ENCODE data around the gene HIPK4.

DNA sequence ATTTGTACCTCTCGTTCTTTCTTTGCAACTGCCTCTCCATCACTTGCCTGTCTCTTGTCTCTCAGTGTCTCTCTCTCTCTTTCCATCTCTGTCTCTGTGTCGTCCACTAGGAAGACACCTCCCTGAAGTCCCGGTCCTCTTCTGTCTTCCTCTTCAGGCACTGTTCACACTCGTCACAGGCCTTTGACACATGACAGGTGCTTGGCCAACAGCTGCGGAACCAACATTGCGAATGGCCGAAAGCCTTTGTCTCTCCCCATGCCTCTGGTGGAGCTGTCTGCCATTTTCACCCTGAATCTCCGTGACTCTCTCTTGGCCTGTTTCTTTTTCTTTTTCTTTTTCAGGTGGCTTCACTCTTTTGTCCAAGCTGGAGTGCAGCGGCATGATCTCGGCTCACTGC is 2.8 kb downstream of the HIPK4 start:
- no peak for TF ChIP-seq CTCF (conservative IDR thresholded peaks at IDR 0.05; ENCODE audit: low read depth in 2 of 2)
- TF ChIP-seq JUNB (IDR thresholded peaks at IDR 0.05; ENCODE audit: unreplicated experiment), result no peak
- no peak for TF ChIP-seq STAT1 (IDR thresholded peaks at IDR 0.05; ENCODE audit: unreplicated experiment)
- no peak for TF ChIP-seq ETS1 (IDR thresholded peaks at IDR 0.05)
- no peak for TF ChIP-seq POLR2AphosphoS5 (IDR thresholded peaks at IDR 0.05; ENCODE audit: low read depth)
- TF ChIP-seq EZH2 (IDR thresholded peaks at IDR 0.05; ENCODE audit: low read depth, unreplicated experiment), result no peak
- TF ChIP-seq, protein P1, sequence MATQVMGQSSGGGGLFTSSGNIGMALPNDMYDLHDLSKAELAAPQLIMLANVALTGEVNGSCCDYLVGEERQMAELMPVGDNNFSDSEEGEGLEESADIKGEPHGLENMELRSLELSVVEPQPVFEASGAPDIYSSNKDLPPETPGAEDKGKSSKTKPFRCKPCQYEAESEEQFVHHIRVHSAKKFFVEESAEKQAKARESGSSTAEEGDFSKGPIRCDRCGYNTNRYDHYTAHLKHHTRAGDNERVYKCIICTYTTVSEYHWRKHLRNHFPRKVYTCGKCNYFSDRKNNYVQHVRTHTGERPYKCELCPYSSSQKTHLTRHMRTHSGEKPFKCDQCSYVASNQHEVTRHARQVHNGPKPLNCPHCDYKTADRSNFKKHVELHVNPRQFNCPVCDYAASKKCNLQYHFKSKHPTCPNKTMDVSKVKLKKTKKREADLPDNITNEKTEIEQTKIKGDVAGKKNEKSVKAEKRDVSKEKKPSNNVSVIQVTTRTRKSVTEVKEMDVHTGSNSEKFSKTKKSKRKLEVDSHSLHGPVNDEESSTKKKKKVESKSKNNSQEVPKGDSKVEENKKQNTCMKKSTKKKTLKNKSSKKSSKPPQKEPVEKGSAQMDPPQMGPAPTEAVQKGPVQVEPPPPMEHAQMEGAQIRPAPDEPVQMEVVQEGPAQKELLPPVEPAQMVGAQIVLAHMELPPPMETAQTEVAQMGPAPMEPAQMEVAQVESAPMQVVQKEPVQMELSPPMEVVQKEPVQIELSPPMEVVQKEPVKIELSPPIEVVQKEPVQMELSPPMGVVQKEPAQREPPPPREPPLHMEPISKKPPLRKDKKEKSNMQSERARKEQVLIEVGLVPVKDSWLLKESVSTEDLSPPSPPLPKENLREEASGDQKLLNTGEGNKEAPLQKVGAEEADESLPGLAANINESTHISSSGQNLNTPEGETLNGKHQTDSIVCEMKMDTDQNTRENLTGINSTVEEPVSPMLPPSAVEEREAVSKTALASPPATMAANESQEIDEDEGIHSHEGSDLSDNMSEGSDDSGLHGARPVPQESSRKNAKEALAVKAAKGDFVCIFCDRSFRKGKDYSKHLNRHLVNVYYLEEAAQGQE (IDR thresholded peaks at IDR 0.05; ENCODE audit: unreplicated experiment), result no peak
- no peak for TF ChIP-seq CREB1 (CRISPR knock-in tag; IDR thresholded peaks at IDR 0.05; ENCODE audit: low read depth)
- TF ChIP-seq EZH2phosphoT487 (IDR thresholded peaks at IDR 0.05; ENCODE audit: unreplicated experiment), result no peak
- no peak for TF ChIP-seq ZNF331 (CRISPR knock-in tag; IDR thresholded peaks at IDR 0.05; ENCODE audit: low read depth)
- TF ChIP-seq NANOG (IDR thresholded peaks at IDR 0.05; ENCODE audit: borderline replicate concordance), result no peak
- TF ChIP-seq ZNF114 (CRISPR knock-in tag; IDR thresholded peaks at IDR 0.05), result no peak
- no peak for TF ChIP-seq ZNF462 (CRISPR knock-in tag; IDR thresholded peaks at IDR 0.05)
